Spleen (tissue), 11 donors: ENCODE data around the gene GNAI2. TPM values are rescaled to one million over a fixed set of nuclear protein-coding genes. Genes with fewer than 3 reads are reported as not detected.

Experiments used
- DNase-seq: peaks from one replicate; pipeline ENCODE4 v3.0.0-alpha.2; 2020
- H3K27ac ChIP-seq, 8 donors: fragments of 200-600 bp; sonication (generic) in 7 of 8; 1 replicate in 4 of 8; 2 replicates in 4 of 8; pipeline versions ENCODE4 v1.5.0 to v1.8.0; 2016 to 2021; ENCODE audit warnings: inconsistent platforms in 4 of 8, mild to moderate bottlenecking in 4 of 8, moderate library complexity in 1 of 8
- H3K27me3 ChIP-seq, 7 donors: fragments of 200-600 bp; sonication (generic) in 6 of 7; replicated peaks in 1 of 7; 1 replicate in 4 of 7; 2 replicates in 3 of 7; pipeline versions ENCODE4 v1.5.0 to v1.8.0; 2016 to 2021; ENCODE audit warnings: inconsistent platforms in 3 of 7, mild to moderate bottlenecking in 1 of 7
- H3K36me3 ChIP-seq, 6 donors: fragments of 200-600 bp; sonication (generic) in 5 of 6; 1 replicate in 4 of 6; 2 replicates in 2 of 6; pipeline versions ENCODE4 v1.5.0 to v1.8.0; 2016 to 2021; ENCODE audit warnings: inconsistent platforms in 2 of 6
- H3K4me1 ChIP-seq, 6 donors: fragments of 200-600 bp; sonication (generic) in 5 of 6; 1 replicate in 3 of 6; 2 replicates in 3 of 6; pipeline versions ENCODE4 v1.5.0 to v1.8.0; 2016 to 2021; ENCODE audit warnings: inconsistent platforms in 3 of 6
- H3K4me3 ChIP-seq, 8 donors: fragments of 200-600 bp; sonication (generic) in 7 of 8; 1 replicate in 4 of 8; 2 replicates in 4 of 8; pipeline versions ENCODE4 v1.5.0 to v1.8.0; 2016 to 2021; ENCODE audit warnings: inconsistent platforms in 4 of 8, mild to moderate bottlenecking in 4 of 8, moderate library complexity in 2 of 8
- H3K9me3 ChIP-seq, 8 donors: fragments of 200-600 bp; sonication (generic) in 7 of 8; 1 replicate in 4 of 8; 2 replicates in 4 of 8; pipeline versions ENCODE4 v1.5.0 to v1.8.0; 2016 to 2021; ENCODE audit warnings: inconsistent platforms in 4 of 8
- CTCF ChIP-seq, 11 experiments: fragments of 200-600 bp in 7 of 11; fragments of 450-650 bp in 4 of 11; sonication (generic) in 4 of 11; IDR thresholded peaks in 8 of 11; conservative IDR thresholded peaks in 3 of 11; 1 replicate in 7 of 11; 2 replicates in 4 of 11; pipeline versions ENCODE4 v1.4.0 to v1.8.0; 2016 to 2021; ENCODE audit warnings: antibody characterized with exemption in 11 of 11, inconsistent platforms in 4 of 11, mild to moderate bottlenecking in 1 of 11
- POLR2A ChIP-seq, 3 donors: fragments of 450-650 bp; IDR thresholded peaks; one replicate each; pipeline ENCODE4 v1.5.1; 2017; ENCODE audit warnings: antibody characterized with exemption in 3 of 3, mild to moderate bottlenecking in 1 of 3
- POLR2AphosphoS5 ChIP-seq, 3 donors: sonication (generic); formaldehyde crosslinking; IDR thresholded peaks; one replicate each; pipeline ENCODE4 v1.5.1; 2017; ENCODE audit warnings: antibody characterized with exemption in 3 of 3
- WGBS, 5 donors: extraction: QIAGEN DNeasy Blood & Tissue Kit in 3 of 5; methylation state at CpG; one replicate each; pipeline versions ENCODE4 v1.1.5 to v1.1.7; 2013 to 2018; 5-methylcytosine and 5-hydroxymethylcytosine counted together
- intact Hi-C: fragments of 100-400 bp; cut with DNase I; formaldehyde crosslinking; loops from one replicate; pipeline ENCODE4 v1.15.0; 2023; ENCODE audit warnings: low total_unique reads
- polyA plus RNA-seq, 3 donors: library from polyadenylated mRNA; stranded (reverse); fragments of 200-250 nt; gene quantifications; one replicate each; pipeline ENCODE4 v1.2.1, GENCODE V29; 2013
- total RNA-seq, 7 donors: library from RNA; depleted of rRNA in 3 of 7; stranded (reverse); fragments of >200 nt in 3 of 7; fragmentation: NEBNext Ultra II Directional in 4 of 7; extraction: Animal tissue kit (Norgen Biotek cat#: 25700) in 4 of 7; gene quantifications; one replicate each; pipeline versions ENCODE4 v1.1.0 to v1.2.1, GENCODE V29; 2016 to 2021
- donor health status: healthy with polysubstance abuse.
- donor health status: DM: no; HTN: no; CAD: no; lungs with moderate emphysema.
- donor health status: DM: no; HTN: no; CAD: no.
- donor health status: Bipolar disorder and iron deficiency.
- donor health status: healthy.
- donor health status: DM: no; HTN: no; CAD: no.
- donor health status: DM: yes; HTN: yes; CAD: no.

Gene GNAI2
- total and polyA plus RNA-seq, 10 donors: 147 to 466 (median 360) TPM

DNA sequence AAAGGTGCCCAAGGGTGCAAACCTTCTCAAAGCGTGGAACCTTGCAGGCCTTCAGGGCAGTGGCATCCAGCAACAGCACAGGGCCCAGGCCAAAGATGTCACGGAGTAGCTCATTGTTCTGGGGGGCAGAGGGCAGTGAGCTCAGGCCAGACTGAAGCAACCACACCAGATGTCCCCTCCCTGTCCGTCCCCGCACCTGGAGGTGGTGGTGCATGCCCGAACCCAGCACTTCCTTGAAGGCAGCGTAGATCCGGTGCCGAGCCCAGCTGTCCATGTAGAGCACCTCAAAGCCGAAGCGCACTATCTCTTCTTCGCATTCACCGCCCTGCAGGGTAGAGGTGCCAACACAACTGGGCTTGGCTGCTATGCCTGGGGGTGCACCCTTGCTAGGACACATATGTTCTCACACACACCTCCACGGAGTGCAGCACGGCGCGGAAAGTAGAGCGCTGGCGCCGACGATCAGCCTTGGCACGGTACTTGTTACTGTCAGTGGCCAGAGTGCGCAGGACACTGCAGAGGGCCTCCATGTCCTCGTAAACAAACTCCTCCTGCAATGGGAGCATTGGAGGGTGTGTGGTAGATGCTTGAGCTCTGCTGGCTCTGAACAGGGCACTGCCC, 52.5 kb downstream of the GNAI2 start:
- Histone ChIP-seq H3K36me3 (peaks cover 0 to 48% (median 40%) of the 10 kb centered on the region in 6 donors), H3K4me1 (peaks cover 13 to 33% (median 24%) of the 10 kb centered on the region in 6 donors), H3K27ac (no peak overlapping the region), H3K9me3 (no peaks in the 10 kb centered on the region), H3K4me3 (no peak overlapping the region), H3K27me3 (no peaks in the 10 kb centered on the region)
- intact Hi-C loops: no loop called here
- DNase-seq: peak; percentile 67
- TF ChIP-seq POLR2AphosphoS5 (IDR thresholded peaks at IDR 0.05): no peak
- TF ChIP-seq POLR2A (IDR thresholded peaks at IDR 0.05): no peak
- no peak for TF ChIP-seq CTCF (IDR thresholded peaks at IDR 0.05 in 8 of 11, conservative IDR thresholded peaks at IDR 0.05 in 3 of 11)
- WGBS, 5 donors: 92 to 98% (median 95%) methylated on average over 23 of the region's 23 CpGs

DNA sequence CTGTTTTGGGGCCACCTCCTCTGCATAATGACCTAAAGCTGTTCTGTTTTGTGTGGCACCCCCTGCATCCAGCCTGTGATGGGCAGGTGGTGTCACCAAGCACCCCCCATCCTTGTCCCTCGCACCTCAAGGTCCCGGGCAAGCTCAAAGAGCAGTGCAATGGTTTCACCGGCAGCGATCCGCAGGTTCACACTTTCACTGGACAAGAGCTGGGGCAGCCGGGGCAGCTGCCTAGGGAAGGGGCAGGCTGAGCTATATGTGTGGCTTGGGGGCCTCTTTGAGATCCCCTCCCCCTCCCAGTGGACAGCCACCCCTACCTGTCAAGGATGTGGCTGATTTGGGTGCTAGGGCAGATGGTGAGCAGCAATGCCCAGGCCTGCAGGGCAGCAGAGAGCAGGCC, 53.1 kb downstream of the GNAI2 start:
- Histone ChIP-seq H3K27ac (no peak overlapping the region), H3K4me3 (no peak overlapping the region), H3K27me3 (no peaks in the 10 kb centered on the region), H3K9me3 (no peaks in the 10 kb centered on the region), H3K36me3 (peaks cover 0 to 48% (median 40%) of the 10 kb centered on the region in 6 donors), H3K4me1 (peaks cover 13 to 33% (median 24%) of the 10 kb centered on the region in 6 donors)
- intact Hi-C loops: no loop called here
- 93 to 99% (median 96%) methylated on average over 6 of the region's 6 CpGs for WGBS, 5 donors
- DNase-seq: peak; percentile 68
- no peak for TF ChIP-seq POLR2A (IDR thresholded peaks at IDR 0.05)
- TF ChIP-seq POLR2AphosphoS5 (IDR thresholded peaks at IDR 0.05): no peak
- no peak for TF ChIP-seq CTCF (IDR thresholded peaks at IDR 0.05 in 8 of 11, conservative IDR thresholded peaks at IDR 0.05 in 3 of 11)

GRCh38 chr3:50290161-50290641, 54.2 kb downstream of the GNAI2 start:
- DNase-seq: peak; percentile 82
- H3K4me3 ChIP-seq: no peak overlapping the region
- peaks cover 13 to 33% (median 24%) of the 10 kb centered on the region in 6 donors for H3K4me1 ChIP-seq
- H3K9me3 ChIP-seq: no peaks in the 10 kb centered on the region
- intact Hi-C loops: no loop called here
- WGBS, 5 donors: 89 to 97% (median 95%) methylated on average over 15 to 16 of the region's 16 CpGs
- no peak for TF ChIP-seq POLR2A (IDR thresholded peaks at IDR 0.05)
- no peak for TF ChIP-seq CTCF (IDR thresholded peaks at IDR 0.05 in 8 of 11, conservative IDR thresholded peaks at IDR 0.05 in 3 of 11)
- no peak for TF ChIP-seq POLR2AphosphoS5 (IDR thresholded peaks at IDR 0.05)
- no peaks in the 10 kb centered on the region for H3K27me3 ChIP-seq
- H3K27ac ChIP-seq: no peak overlapping the region
- peaks cover 0 to 48% (median 40%) of the 10 kb centered on the region in 6 donors for H3K36me3 ChIP-seq
